DMS153 treated with DMSO at 0.1 percent for 48 hours (cell line): ENCODE data around the gene ATP1A3.
A peak's percentile ranks its signal among the peaks of the same experiment; 100 is the strongest.
"Not testable (repeated sequence)": the region's sequence is repeated elsewhere in the genome, so short reads cannot be mapped to it uniquely, and the experiment has no call there.

Source experiments
- DNase-seq: peaks from one replicate; lab custom pipeline; 2025; ENCODE audit not compliant: unreplicated experiment; lab: John Stamatoyannopoulos, UW

Gene ATP1A3

DNA sequence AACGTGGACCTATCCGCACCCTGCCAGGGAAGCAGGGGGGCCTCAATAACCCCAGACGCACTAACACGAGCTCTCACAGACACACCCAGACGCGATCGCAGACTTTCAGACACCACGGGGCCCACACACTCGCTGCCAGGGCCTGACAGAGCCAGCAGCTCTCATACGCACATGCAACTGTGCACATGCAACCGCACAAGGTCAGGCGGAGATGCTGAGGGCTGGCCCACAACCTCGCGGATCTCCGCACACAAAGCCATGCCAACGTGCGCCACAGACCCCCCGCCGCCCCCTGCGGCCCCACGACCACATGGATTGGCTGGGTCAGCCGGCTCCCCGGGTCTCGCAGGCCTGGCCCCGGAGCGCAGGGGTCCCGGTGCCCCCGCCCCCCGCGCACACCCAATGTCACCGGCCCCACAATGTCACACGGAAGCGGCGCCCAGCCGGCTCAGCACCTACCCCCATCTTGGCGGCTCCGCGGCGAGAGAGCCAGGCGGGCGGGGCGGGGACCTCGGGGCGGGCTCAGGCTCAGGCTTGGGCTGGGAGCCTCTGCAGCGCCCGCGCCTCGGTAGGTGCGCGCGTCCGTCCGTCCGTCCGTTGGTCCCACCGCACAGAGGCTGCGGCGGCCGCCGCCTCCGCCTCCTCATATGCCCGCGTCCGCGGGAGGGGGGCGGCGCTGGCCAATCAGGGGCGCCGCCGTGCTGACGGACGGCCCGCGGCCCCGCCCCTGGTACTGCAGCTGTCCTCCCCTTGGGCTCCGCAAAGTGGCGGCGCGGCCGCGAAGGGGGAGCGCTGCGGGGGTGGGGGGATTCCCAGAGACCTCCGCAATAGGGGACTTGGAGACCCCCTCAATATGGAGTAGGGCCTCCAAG lies at the start of gene ATP1A3:
Gene ATP1A3, minus strand, starts transcription at position 619 of the 872 bp plus-strand sequence. Its CDS starts 154 bp downstream, at position 465.
- peak; percentile 45 for DNase-seq

DNA sequence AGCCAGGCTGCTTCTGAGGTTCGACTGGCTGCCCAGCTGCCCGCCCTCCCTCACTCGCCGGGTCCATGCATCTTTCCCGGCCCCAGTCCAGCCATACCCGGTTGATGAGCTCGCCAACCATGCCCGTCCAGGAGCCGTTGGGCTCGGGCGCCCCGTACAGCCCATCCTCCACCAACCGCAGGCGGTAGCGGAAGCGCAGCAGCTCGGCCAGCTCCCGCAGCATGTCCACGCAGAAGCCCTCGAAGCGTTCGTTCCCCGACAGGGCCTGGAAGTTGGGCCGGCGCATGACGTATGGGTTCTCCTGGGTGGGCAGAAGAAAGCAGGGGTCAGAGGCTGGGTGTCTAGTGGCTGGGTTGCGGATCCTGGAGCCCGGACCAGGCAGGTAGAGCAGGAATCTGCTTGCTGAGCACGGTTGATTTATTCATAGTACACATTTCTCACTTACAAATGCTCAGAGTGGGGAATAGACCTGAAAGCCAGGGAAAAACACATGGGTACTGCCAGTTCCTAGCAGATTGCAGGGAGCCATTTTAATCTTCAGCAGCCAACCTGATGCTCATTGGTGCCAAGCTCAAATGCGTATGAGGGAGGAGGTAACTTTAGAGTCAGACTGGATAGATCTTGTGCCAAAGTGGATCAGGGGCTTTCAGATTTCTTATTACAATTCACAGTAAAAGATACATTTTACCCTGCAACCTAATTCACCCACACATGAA lies 48.6 kb upstream of the ATP1A3 start:
- DNase-seq = no peak

DNA sequence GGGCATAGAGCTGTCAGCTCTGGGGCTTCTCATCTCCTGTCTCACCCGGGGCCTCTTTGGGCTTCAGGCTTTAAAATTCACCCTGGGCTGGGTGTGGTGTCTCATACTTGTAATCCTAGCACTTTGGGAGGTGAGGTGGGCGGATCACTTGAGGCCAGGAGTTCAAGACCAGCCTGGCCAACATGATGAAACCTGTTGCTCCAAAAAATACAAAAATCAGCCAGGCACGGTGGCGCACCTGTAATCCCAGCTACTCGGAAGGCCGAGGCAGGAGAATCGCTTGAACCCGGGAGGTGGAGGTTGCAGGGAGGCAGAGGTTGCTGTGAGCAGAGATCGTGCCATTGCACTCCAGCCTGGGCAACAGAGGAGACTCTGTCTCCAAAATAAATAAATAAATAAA lies 46.5 kb upstream of the ATP1A3 start:
- DNase-seq = not testable (repeated sequence)

DNA sequence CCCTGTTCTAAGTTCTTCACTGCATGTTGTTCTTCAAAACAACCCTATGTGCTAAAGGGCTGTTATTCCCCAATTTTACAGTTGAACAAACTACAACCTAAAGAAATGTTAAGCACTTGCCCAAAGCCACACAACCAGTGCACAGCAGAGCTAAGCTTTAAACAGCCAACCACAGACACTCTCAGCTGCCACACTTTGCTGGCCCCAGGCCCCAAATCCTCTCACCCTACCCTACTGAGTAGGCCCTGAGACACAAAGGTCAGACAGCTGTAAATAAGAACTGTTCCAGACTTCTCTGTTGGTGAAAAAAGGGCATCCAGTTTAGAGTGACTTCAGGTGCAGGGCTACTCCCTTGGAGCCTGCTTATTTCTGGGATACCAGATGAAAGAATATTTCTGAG lies 46.0 kb upstream of the ATP1A3 start:
- no peak for DNase-seq

DNA sequence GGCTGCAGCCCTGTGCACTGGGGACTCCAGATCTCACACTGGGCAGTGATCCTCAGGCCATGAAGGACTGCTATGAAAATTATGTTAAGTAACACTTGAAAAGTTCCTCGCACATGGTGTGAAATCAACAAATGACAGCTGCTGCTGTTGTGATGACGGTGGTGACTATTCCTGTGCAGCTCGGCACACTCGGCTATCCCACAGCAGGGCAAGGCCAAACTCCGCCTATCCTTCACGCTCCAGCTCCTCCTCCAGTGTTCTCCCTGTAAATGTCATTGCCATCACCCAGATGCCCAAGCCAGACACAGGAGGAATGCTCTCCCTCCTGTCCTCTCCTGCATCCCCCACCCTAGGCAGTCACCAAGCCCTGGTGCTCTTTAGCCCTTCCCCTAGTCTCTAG lies 44.6 kb upstream of the ATP1A3 start:
- DNase-seq = no peak

DNA sequence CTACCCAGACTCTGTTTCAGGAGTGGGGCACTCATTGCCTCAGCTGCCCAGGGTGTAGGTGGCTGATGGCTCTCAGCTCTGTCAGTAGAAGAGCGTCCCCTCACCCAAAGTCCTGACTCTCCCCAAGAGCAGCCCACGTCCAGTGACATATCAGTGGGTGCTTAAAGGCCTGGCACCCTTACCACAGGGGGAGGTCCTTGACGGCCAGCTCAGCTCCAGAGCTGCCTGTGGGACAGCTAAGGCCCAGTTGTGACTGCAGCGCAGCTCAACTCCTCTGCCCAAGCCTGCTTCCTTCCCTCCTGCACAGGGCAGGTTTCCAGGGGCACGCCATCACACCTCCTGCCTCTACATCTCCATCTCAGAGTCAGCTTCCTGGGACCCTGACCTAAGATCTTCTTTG lies 43.6 kb upstream of the ATP1A3 start:
- DNase-seq = no peak

DNA sequence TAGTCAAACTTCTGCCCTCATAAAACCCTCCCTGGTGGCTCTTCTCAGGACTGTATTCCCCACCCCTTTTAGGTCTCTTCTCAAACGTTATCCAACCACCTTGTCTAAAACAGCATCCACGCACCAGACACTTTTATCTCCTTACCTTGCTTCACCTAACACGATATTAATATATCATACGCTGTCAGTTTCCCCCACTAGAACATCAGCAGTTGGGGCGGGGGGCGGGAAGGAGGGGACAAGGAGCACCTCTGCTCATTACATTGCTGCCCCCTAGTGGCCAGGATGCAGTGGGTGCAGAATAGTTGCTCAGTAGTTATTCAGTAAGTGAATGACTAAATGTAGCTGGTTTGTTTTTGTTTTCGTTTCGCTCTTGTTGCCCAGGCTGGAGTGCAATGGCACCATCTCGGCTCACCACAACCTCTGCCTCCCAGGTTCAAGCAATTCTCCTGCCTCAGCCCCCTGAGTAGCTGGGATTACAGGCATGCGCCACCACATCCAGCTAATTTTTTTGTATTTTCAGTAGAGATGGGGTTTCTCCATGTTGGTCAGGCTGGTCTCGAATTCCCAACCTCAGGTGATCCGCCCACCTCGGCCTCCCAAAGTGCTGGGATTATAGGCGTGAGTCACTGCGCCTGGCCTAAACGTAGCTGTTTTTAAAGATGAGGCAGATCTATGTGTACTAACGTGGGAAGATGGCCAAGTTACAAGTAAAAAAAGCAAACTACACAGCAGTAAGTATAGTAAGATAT lies 40.8 kb upstream of the ATP1A3 start:
- peak; percentile 44 for DNase-seq

DNA sequence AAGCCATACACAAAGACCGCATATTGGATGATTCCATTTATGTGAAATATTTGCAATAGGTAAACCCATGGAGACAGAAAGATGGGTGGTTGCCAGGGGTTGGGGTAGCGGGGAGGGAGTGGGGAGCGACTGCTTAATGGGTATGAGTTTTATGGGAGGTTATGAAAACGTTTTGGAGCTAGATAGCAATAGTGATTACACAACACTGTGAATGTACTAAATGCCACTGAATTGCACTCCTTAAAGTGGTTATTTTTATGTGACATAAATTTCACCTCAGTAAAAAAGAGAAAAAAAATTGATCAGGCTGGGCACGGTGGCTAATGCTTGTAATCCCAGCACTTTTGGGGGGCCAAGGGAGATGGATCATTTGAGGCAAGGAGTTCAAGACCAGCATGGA lies 39.4 kb upstream of the ATP1A3 start:
- DNase-seq = no peak

DNA sequence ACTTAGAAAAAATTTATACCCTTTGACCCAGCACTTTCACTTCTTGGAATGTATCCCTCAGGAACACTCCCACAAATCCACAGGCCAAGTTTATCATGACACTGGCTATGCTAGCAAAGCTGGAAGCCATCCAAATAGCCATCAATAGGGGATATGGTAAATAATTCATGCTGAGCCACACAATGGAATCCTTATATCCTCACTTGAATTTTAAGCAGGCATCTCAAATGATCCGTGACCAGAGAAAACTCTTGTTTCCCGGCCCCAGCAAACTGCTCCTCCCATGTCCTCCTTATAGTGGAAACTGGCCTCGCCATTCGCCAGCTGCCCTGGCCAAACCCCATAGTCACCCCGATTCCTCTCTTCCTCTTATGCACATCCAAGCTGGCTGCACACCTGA lies 38.4 kb upstream of the ATP1A3 start:
- peak; percentile 96 for DNase-seq

DNA sequence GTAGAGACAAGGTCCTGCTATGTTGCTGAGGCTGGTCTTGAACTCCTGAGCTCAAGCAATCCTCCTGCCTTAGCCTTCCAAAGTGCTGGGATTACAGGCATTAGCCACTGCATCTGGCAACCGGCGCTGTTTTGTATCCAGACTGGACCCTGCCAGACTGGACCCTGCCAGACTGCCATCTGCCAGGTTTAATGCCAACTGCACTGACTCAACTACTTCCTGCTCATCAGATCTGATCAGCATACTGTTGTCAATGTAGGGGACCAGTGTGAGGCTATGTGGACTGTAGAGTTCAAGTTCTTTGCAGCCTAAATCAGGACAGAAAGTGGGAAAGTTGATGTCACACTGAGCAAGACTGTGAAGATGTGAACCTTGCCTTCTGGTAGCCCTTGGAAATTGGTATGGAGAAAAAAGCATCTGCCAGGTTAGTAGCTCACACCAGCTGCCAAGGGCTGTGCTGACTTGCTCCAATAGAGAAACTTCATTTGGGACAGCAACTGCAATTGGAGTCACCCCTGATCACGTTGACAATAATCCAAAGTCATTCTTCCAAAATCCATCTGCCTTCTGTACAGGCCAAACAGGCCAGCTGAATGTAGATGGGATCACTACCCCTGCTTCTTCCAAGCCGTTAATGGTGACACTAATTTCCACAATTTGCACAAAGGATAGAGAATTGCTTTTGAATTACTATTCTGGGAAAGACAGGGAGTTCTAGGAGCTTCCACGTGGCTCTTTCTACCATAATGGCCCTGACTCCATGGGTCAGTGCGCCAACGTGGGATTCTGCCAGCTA lies 36.8 kb upstream of the ATP1A3 start:
- no peak for DNase-seq

DNA sequence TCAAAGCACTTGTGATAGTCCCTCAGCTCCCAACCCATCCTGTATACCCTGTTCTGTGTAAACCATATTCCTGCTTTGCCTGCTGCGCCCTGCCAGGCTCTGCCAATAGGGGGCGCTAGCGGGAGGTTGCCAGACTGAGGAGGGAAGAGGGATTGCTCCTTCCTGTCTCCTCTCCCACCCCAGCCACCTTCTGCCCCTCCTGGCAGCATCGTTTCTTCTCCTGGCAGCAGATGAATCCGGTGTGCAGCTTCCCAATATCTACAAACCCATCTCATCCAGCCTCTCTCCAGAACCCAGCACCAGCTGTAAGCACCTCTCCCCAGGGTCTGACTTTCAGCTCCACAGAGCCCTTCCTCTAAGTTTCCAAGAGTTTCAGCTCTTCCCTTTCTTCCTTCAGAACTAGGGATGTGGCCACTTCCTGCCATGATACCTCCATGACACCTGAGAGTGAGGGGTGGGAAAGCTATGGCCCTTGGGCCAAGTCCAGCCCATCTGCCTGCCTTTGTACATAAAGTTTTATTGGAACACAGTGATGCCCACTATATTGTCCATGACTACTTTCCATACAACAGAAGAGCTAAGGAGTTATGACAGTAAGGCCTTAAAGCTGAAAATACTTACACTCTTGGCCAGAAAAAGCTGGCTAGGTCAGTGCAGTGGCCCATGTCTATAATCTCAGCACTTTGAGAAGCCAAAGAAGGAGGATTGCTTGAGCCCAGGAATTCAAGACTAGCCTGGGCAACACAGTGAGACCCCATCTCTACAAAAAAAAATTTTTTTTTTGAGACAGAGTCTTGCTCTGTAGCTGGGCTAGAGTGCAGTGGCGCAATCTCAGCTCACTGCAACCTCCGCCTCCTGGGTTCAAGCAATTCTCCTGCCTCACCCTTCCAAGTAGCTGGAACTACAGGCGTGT lies 34.5 kb upstream of the ATP1A3 start:
- DNase-seq = no peak

DNA sequence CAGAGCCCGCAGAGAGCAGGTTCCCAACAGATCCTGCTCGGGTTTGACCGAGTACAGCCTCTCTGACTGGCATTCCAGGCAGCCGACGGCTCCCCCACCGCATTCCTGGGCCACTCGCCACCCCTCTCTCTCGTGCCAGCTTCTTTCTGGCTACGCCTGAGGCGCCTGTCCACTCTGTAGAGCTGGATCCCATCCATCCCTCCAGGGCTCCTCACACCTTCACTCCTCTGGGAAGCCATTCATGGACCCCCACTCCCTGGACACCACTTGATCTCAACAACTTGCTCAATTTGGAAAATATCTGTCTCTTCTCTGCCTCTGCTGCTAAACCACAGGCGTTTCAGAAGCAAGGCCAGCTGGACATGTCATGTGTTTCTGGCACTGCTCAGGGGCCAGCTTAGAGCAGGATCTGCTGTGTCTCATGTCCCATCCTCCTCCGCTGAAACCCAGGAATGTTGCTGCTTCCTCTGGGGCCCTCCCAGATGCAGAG lies 30.6 kb upstream of the ATP1A3 start:
- no peak for DNase-seq

DNA sequence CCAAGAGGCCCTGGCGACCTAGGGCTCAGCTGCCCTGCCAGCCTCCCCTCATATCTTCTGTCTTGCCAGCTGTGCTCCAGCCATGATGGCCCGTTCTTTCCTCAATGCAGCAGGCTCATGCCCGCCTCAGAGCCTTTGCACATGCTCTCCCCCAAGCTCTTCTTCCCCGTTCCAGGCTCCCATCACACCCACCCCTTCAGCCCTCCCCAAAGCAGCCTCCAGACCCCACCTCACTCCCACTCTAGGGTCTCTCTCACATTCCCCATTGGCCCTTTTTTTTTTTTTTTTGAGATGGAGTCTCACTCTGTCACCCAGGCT lies 29.9 kb upstream of the ATP1A3 start:
- no peak for DNase-seq

DNA sequence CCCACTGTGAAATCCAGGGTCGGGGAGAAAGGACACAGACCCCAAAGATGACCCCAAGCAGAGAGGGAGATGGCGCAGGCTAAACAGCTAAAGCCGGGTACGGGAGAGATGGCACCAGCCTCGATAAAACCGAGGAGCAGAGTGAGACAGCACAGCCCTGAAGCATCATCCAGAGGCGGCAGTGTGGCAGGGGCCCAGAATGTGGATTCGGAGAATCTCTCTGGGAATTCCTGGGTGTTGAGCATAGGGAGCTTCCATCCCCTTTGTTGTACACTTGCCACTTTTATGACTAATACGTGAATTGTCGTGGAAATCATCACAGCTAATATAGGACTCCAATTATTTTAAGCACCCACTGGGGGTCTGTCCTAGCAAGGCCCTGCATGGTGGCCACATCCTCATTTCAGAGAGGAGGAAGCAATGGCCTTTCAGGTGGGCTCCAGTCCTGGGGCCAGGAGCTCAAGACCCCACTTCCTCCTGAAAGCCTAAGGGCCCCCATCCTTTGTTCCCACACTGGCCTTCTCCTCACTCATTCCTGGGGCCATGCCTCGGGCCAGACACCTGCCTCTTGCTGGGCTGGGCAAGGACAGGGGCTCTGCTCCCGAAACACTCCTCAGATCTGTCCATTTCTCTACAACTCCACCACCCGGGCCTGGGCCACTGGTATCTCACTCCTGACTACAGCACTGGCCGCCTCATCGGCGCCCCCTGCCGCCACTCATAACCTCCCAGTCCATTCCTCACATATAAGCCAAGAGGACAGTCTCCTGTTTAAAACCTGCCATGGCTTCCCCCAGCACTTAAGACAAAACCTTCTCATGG lies 29.3 kb upstream of the ATP1A3 start:
- no peak for DNase-seq

DNA sequence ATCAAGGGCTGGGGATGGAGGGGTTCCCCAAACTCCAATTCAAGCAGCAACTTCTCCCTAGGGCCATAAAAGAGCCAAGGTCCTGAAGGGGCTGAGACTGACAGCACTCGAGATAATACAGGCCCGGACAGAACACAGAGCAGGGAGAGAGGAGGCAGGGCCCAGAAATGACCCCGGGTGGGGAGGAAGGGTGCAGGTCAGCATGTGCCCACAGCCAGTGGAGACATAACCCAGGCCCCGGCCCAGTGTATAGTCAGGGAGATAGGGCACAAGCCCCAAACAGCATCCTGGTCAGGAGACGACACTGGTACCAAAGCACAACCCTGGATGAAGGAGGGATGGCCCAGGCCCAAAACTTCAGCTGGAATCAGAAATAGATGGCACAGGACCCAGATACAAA lies 28.6 kb upstream of the ATP1A3 start:
- DNase-seq = no peak

DNA sequence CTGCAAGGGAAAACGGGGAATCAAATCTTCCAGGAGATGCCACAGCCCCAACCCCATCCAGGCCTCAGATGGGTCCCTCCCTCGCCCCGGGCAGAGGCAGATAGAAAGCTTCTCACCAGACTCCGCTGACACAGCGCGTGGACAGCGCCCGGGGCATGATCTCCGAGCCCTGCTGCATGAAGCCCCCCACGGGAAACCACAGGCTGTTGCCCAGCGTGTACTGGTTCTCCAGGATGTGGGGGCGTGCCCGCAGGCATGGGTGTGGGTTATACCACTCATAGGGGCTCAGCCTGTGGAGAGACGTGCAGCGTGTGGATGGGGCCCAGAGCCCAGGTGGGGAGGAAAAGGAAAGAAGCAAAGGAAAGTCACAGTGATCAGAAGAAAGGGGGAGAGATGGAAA lies 27.2 kb upstream of the ATP1A3 start:
- DNase-seq = no peak

DNA sequence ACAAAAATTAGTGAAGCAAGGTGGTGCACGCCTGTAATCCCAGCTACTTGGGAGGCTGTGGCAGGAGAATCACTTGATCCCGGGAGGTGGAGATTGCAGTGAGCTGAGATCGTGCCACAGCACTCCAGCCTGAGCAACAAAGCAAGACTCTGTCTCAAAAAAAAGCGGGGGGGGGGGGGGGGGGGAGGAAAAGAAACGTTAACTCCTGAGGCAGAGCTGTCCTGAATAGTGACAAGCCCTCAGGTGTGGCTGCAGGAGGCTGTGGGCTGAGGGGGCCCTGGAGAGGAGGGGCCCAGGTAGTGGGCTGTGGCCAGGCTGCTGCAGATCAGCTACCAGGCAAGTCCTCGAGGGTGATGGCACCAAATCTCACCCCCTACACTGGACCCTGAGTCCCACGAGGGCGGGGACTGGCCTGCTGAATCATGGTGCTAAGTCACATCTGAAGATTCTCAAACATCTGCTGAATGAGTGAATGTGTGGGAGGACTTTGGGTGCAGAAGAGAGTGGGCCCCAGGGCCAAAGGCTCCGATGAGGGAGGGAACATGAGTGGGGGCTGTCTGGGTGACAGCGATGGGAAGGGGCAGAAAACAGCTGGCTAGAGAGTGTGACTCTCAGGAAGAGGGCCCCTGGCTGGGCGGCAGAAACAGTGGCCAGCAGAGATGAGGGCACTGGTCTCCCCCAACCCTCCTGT lies 24.6 kb upstream of the ATP1A3 start:
- no peak for DNase-seq

DNA sequence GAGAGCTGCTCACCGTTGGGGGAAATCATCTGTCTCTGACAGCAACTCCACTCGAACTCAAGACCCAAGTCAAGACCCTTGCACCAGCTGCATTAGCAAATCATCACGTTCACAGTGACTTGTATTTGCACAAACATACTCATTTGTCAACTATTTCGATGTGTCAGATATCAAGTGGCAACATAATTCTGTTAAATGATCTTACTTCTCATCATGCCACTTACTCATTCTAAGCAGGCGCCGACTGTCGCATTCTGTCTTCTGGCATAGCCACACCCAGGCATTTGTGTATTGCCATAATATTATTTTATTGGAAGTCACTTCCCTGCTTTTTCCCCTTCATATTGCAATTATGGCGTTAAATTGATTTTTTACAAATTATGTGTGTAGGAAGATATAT lies 23.0 kb upstream of the ATP1A3 start:
- no peak for DNase-seq
